ENCODE results near the gene STH. TPM values are rescaled to one million over a fixed set of nuclear protein-coding genes. Genes with fewer than 3 reads are reported as not detected.

The STH gene
- total and polyA plus RNA-seq, 2 of the 4 experiments (the other 2 are of a cell fraction): not detected

DNA sequence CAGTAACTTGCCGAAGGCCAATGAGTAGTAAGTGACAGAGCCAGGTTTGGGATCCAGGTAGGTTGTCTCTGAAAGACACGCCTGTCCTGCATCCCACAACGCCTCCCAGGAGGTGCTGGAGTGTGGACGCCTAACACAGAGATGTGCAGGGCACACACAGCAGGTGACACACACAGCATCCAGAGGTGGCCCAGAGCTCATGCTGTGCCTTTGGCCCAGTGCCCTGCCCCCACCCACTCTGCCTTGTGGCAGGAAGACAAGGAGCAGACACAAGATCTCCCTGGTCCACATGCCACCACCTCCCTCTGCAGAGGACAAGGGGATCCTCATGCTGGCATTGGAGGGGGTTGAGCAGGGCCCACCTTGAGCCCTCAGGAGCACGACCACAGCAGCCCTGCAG lies 14.7 kb upstream of the STH start:
- Histone ChIP-seq H4K5ac (ENCODE audit: low read depth, low read length) (no peak overlapping the region), H3K9ac (ENCODE audit: low read depth, low read length) (no peak overlapping the region), H2AK5ac (ENCODE audit: low read depth, low read length) (no peak overlapping the region), H3K18ac (ENCODE audit: low read depth, low read length) (no peak overlapping the region), H4K8ac (ENCODE audit: low read depth in 2 of 2, low read length in 2 of 2) (no peak overlapping the region), H3K36me3 (ENCODE audit: control insufficient read depth, insufficient read depth, low read length) (no peaks in the 10 kb centered on the region), H3K23ac (ENCODE audit: low read depth, low read length) (no peak overlapping the region), H3K4me3 (ENCODE audit: insufficient read depth, low read depth, low read length) (no peak overlapping the region), H2BK5ac (ENCODE audit: low read depth, low read length, poor library complexity, severe bottlenecking) (no peak overlapping the region), H2BK20ac (ENCODE audit: low read depth, low read length) (no peak overlapping the region), H3K27ac (ENCODE audit: insufficient read depth, low read length) (no peak overlapping the region), H4K20me1 (ENCODE audit: insufficient read depth, low read length) (no peaks in the 10 kb centered on the region; the same call in 1 of the 2 replicates), H2AFZ (replicated peaks; ENCODE audit: low read length, poor library complexity) (no peak overlapping the region), H3K4ac (ENCODE audit: low read depth, low read length) (no peak overlapping the region), H2BK120ac (ENCODE audit: low read depth, low read length) (no peak overlapping the region), H3K56ac (ENCODE audit: extremely low read depth, insufficient read depth, low read length) (no peak overlapping the region), H2BK15ac (ENCODE audit: low read depth, low read length) (no peak overlapping the region), H3K9me3 (ENCODE audit: control insufficient read depth, insufficient read depth, low read length) (no peaks in the 10 kb centered on the region), H4K91ac (ENCODE audit: insufficient read depth, low read depth, low read length) (no peak overlapping the region), H3K4me2 (ENCODE audit: low read depth, low read length) (no peak overlapping the region), H3K14ac (replicated peaks; ENCODE audit: low read depth, low read length) (no peak overlapping the region), H3K4me1 (ENCODE audit: control insufficient read depth, insufficient read depth, low read length) (no peaks in the 10 kb centered on the region), H3K79me1 (ENCODE audit: low read depth in 1 of 2, low read length in 2 of 2) (no peaks in the 10 kb centered on the region), H2AK9ac (replicated peaks; ENCODE audit: low read depth, low read length, poor library complexity) (no peak overlapping the region), H3K27me3 (ENCODE audit: control insufficient read depth, insufficient read depth, low read length) (peaks cover 56% of the 10 kb centered on the region), H3K9me1 (ENCODE audit: insufficient read depth, low read length) (no peaks in the 10 kb centered on the region)
- POLR2A ChIA-PET (ENCODE audit: unreplicated experiment): no interaction called here
- TF ChIP-seq RCOR1 (IDR thresholded peaks at IDR 0.05; ENCODE audit: insufficient replicate concordance, low read length) (no peak), MAFK (IDR thresholded peaks at IDR 0.05; ENCODE audit: low read depth, low read length) (no peak), CEBPB (IDR thresholded peaks at IDR 0.05; ENCODE audit: low read depth, low read length) (no peak), FOS (IDR thresholded peaks at IDR 0.05; ENCODE audit: low read depth, low read length) (no peak)
- TF ChIP-seq, protein P1, sequence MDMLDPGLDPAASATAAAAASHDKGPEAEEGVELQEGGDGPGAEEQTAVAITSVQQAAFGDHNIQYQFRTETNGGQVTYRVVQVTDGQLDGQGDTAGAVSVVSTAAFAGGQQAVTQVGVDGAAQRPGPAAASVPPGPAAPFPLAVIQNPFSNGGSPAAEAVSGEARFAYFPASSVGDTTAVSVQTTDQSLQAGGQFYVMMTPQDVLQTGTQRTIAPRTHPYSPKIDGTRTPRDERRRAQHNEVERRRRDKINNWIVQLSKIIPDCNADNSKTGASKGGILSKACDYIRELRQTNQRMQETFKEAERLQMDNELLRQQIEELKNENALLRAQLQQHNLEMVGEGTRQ (IDR thresholded peaks at IDR 0.05; ENCODE audit: low read depth, low read length): no peak
- 56% methylated on average over 5 of the region's 5 CpGs; no CpG with 5 or more reads in 1 of the 2 experiments for WGBS, 2 experiments (ENCODE audit: extremely low coverage in 2 of 2, insufficient read length in 1 of 2)
- ATAC-seq (ENCODE audit: low read depth): no peak
- DNase-seq: no peak
- BruUV-seq (replicated peaks): no TSS peak
- in situ Hi-C loops (cut with MboI; ENCODE audit: low sequenced_read_pairs) (no loop called here), intact Hi-C loops (cut with micrococcal nuclease) (no loop called here), dilution Hi-C loops (cut with HindIII; ENCODE audit: low sequenced_read_pairs, unreplicated experiment) (no loop called here)
- CTCF ChIA-PET: no interaction called here

All from IMR-90 (cell line).